ENCODE measurements around the gene LANCL1.
"Not testable (repeated sequence)": the region's sequence is repeated elsewhere in the genome, so short reads cannot be mapped to it uniquely, and the experiment has no call there.

LANCL1 gene

GRCh38 chr2:210459407-210459806 lies 17.2 kb downstream of the LANCL1 start:
- no peak for DNase-seq

- DNase-seq: no peak
Measured at GRCh38 chr2:210458395-210458794, 18.2 kb downstream of the LANCL1 start.

- DNase-seq: no peak
Measured at GRCh38 chr2:210456571-210456970, 20.0 kb downstream of the LANCL1 start.

- DNase-seq: no peak
Measured at GRCh38 chr2:210454336-210454735, 22.2 kb downstream of the LANCL1 start.

- DNase-seq: no peak
Measured at GRCh38 chr2:210452194-210452593, 24.4 kb downstream of the LANCL1 start.

- DNase-seq: not testable (repeated sequence)
Measured at GRCh38 chr2:210450942-210451341, 25.6 kb downstream of the LANCL1 start.

- DNase-seq: no peak
Measured at GRCh38 chr2:210445732-210446131, 30.8 kb downstream of the LANCL1 start.

GRCh38 chr2:210445116-210445707 lies 31.3 kb downstream of the LANCL1 start:
- no peak for DNase-seq

GRCh38 chr2:210443527-210443926 lies 33.0 kb downstream of the LANCL1 start:
- DNase-seq: no peak

GRCh38 chr2:210442878-210443277 lies 33.7 kb downstream of the LANCL1 start:
- DNase-seq: no peak

- no peak for DNase-seq
Measured at GRCh38 chr2:210442457-210442856, 34.1 kb downstream of the LANCL1 start.

- DNase-seq: no peak
Measured at GRCh38 chr2:210440206-210440605, 36.4 kb downstream of the LANCL1 start.

GRCh38 chr2:210435439-210435838 lies 41.1 kb downstream of the LANCL1 start:
- no peak for DNase-seq

- no peak for DNase-seq
Measured at GRCh38 chr2:210432633-210433032, 43.9 kb downstream of the LANCL1 start.

GRCh38 chr2:210429403-210430137 lies 47.0 kb downstream of the LANCL1 start:
- DNase-seq: no peak

GRCh38 chr2:210428393-210429179 lies 48.0 kb downstream of the LANCL1 start:
- DNase-seq: no peak

- not testable (repeated sequence) for DNase-seq
Measured at GRCh38 chr2:210427309-210427708, 49.2 kb downstream of the LANCL1 start.

GRCh38 chr2:210422366-210422765 lies 54.2 kb downstream of the LANCL1 start:
- DNase-seq: no peak

GRCh38 chr2:210421916-210422315 lies 54.6 kb downstream of the LANCL1 start:
- no peak for DNase-seq

GRCh38 chr2:210412660-210413059 lies 63.9 kb downstream of the LANCL1 start:
- DNase-seq: no peak

GRCh38 chr2:210410542-210410941 lies 66.0 kb downstream of the LANCL1 start:
- no peak for DNase-seq

- DNase-seq: no peak
Measured at GRCh38 chr2:210399440-210400041, 77.0 kb downstream of the LANCL1 start.

- DNase-seq: no peak
Measured at GRCh38 chr2:210392469-210392881, 84.1 kb downstream of the LANCL1 start.

Data from cerebellar nuclear complex (tissue), 1 donor.